GM19035 (cell line): ENCODE data around the gene SEPTIN5.

Experiments used
- ATAC-seq: cut with Tn5 transposase; IDR thresholded peaks from one replicate; pipeline ENCODE4 v1.9.1; 2021; ENCODE audit not compliant: unreplicated experiment

SEPTIN5 gene

DNA sequence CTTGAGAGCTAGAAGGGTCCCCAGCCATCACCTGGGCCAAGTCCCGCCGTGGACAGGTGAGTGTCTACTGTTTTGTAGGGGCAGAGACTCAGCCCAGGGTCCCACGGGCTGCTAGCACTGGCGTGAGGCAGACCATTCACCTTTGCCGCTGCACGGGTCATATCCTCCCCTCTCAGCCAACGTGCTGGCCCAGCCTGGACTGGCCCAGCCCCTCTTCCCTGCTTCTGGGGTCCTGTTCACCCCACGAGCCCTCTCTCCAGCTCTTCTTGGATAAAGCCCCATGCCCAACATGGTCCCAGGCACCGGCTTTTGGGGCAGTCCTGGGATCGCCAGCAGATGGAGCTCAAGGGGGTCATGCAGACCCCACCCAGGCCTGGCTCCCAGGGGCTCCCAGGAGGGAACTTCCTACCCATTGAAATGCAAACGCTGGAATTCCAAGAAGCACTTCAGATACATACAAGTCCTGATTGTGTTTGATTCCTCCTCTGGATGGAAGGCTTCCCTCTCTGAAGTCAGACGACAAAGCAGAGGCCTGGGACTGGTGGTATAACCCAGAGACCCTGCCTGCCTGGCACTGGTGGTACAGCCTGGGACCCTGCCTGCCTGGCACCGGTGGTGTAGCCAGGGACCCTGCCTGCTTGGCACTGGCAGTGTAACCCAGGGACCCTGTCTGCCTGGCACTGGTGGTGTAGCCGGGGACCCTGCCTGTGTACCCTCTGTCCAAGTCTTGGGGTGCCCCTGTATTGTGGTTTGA lies 8.9 kb upstream of the SEPTIN5 start:
- no peak for ATAC-seq

DNA sequence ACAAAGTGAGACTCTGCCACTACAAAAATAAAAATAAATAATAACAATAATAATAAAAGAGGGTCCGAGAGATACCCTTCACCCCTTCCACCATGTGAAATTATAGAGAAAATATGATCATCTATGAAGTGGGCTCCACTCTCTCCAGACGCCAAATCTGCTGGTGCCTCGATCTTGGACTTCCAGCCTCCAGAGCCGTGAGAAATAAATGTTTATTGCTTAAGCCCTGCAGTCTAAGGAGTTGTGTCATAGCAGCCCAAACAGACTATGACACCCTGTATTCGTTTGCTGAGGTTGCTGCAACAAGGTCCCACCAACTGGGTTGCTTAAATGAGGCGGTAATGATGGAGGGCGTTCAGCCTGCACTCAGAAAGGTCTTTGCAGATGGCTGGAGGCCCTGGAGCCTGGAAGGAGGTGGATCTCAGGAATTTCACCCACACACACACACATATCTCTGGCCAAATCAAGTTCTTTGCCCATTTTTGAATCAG lies 7.6 kb upstream of the SEPTIN5 start:
- ATAC-seq, result no peak

DNA sequence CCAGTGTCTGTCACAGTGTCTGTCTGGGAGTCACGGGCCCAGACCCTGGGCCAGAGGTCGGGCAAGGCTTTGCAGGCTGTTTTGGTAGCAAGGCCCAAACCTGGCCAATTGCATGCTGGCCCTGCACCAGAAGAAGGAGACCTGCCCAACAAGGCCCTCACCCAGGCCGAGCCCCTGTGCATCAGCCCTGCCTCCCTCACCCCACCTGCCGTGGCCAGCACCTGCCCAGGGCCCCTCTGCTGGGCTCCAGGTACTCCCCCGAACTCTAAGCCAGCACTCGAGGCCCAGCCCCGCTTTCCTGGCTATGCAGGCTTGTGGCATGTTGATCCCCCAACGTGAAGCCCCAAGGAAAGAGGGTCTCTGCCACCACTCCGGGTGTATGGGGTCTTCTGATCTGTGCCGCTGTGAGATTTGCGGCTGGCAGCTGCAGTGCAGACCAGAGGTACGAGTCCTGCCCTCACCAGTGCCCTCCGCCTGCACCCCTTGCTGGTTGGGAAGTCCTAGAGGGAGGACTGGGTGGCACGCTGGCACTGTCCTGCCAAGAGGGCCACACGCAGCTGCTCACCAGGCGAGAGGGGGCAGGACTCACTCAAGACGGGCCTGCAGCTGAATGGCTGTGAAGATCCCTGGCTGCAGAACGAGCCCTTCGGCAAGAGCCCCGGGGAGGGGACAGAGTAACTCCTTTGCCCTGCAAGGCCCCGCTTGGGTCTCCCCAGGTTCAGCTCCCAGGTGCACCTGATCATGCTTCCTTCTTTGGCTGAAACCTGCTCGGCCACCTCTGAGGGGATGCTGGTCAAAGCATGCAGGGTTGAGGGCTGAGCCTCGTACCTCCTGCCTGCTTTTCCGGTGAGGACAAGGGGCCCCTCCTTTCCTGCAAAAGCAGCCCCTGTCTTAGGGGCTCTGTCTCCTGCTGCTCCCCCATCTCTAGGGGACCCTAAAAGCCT lies 6.7 kb upstream of the SEPTIN5 start:
- no peak for ATAC-seq

GRCh38 chr22:19708321-19709011 lies 5.8 kb upstream of the SEPTIN5 start:
- ATAC-seq, result no peak

GRCh38 chr22:19709063-19709769 lies 5.1 kb upstream of the SEPTIN5 start:
- no peak for ATAC-seq

DNA sequence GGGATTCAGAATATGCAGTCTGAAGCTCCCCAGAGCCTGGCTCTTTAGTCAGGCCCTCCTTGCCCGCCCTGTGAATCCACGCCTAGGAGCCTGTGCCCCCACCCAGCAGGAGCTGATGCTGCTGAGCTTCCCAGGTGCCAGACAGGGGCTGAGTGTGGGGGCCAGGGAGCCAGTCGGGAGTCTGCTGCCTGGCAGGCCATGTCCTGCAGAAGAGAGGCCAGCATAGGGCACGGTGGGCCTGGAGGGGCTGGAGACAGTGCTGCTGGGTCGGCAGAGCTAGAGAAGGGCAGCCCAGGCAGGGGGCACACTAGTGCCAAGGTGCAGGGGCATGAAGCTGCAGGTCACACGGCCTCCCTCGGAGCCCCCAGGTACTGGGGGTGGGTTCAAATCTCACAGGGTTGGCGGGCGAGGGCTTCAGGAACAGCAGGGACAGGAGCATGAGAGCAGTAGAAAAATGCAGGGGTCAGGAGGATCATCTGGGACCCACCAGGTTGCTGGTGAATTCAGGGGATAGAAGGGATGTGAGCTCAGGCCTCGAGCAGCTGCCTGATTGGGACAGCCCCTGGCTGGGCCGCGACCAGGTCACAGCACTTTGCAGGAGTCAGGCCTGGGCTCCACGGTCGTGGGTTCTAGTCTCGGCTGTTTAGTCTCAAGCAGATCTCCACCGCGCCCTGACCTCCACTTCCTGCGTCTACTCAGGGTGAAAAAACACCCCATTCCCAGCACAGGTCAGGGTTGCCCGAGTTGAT lies 4.1 kb upstream of the SEPTIN5 start:
- ATAC-seq, result no peak

DNA sequence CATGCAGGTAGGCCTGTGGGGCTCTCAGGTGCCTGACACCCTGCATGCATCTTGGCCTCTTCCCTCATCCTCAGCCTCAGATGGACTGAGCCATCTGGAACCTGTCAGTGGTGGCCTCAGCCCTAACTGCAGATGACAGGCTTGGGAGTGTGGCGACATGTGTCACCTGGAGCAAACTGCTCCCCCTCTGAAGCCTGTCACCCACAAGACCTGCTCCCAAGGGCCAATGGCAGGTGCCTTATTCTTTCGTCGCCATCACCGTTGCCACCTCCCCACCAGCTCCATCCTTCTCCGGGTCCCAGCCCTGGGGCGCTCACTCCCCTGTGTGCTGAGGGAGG lies 3.6 kb upstream of the SEPTIN5 start:
- ATAC-seq, result no peak

DNA sequence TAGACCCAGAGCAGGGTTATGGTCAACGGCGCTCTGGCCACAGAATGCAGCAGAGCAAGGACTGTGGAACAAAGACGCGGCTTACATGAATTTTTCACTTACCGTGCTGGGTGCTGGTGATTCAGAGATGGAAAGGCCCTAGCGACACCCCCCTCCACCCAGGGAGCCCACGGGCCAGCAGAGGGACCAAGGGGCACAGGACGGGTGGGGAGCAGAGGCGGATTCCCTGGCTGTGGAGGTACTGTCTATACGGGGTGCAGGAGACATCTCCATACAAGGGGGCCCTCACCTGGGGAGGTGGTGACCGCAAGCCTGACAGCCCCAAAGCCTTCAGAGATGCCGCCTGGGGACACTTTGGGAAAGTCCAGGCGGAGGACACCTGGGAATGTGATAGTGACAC lies 1.1 kb upstream of the SEPTIN5 start:
- no peak for ATAC-seq

- no peak for ATAC-seq
Observed at GRCh38 chr22:19713650-19714311, 522 bp upstream of the SEPTIN5 start.

- no peak for ATAC-seq
Observed at GRCh38 chr22:19715188-19715930, 1.1 kb downstream of the SEPTIN5 start.

- no peak for ATAC-seq
Observed at GRCh38 chr22:19716041-19716828, 1.9 kb downstream of the SEPTIN5 start.

- no peak for ATAC-seq
Observed at GRCh38 chr22:19716829-19717105, 2.5 kb downstream of the SEPTIN5 start.

- no peak for ATAC-seq
Observed at GRCh38 chr22:19717181-19717580, 2.9 kb downstream of the SEPTIN5 start.

- no peak for ATAC-seq
Observed at GRCh38 chr22:19717691-19718455, 3.6 kb downstream of the SEPTIN5 start.

DNA sequence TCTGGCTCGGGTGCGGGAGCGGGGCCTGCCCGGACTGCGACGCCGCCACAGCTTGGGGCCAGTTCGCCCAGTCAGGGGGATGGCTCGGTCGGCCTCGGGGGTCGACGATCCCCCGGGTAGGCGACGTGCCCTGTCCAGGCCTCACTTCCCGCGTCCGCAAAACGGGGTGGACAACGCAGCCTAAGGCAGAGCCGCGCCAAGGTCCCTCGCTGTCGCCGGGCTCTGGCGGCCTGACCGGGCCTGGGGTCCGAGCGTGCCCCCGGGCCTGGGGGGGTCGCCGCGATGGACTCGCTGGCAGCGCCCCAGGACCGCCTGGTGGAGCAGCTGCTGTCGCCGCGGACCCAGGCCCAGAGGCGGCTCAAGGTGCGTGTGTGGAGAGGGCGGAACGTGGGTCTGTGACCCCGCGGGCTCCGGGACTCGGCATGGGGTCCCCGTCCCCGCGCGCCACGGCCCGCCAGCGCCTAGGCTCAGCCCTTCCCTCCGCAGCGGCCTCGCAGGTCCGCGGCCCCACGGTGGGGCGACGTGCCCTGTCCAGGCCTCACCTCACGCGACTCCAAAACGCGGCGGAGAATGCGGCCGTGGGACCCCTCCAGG lies 4.2 kb downstream of the SEPTIN5 start:
- no peak for ATAC-seq

DNA sequence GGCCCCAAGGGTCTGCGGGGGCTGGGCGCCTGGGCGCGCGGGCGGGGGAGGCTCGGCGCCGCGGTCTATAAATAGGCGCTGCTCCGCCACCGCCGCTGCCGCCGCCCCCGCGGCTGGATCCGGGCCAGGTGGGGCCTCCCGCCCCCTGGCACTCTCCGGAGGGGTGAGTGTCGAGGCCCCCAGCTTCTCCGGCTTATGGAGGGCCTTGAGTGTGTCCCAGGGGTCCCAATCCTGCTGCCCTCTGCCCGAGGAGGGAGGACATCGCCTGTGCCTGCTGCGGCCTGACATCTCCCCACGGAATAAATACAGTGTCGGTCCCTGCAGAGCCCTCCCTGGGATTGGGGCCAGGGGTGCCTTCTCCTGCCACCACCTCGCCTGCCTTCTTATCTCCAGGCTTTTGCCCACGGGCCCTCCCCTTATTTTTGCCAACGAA lies 4.8 kb downstream of the SEPTIN5 start:
- ATAC-seq, result no peak

GRCh38 chr22:19719488-19720021 lies 5.3 kb downstream of the SEPTIN5 start:
- no peak for ATAC-seq
